ENCODE measurements around the gene GBX2.

GBX2 gene

DNA sequence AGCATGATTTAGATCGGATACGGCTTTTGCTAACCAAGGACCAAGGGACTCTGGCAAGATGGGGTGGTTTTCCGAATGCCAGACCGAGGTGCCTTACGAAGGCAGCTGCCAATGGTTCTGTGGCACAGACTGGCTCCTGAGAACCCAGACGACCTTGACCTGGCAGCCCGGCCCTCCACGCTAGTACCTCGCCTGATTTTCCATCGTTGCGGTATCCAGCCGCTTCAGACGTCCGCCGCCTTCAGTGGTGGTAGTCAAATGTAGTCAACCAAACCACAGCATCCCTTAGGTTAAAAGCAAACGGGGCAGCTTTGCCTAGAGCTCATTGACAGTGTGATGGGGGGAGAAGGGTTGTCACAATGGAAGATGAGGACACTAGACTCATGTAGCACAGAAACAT lies 42.6 kb downstream of the GBX2 start:
- no peaks in the 10 kb centered on the region for H3K9me3 Mint-ChIP-seq (ENCODE audit: low read depth)
- H3K27ac Mint-ChIP-seq = no peak overlapping the region
- H3K36me3 Mint-ChIP-seq = no peaks in the 10 kb centered on the region
- no peaks in the 10 kb centered on the region for H3K27me3 Mint-ChIP-seq
- no peak overlapping the region for H3K4me3 Mint-ChIP-seq
- H3K4me1 Mint-ChIP-seq (ENCODE audit: low read depth) = no peaks in the 10 kb centered on the region

DNA sequence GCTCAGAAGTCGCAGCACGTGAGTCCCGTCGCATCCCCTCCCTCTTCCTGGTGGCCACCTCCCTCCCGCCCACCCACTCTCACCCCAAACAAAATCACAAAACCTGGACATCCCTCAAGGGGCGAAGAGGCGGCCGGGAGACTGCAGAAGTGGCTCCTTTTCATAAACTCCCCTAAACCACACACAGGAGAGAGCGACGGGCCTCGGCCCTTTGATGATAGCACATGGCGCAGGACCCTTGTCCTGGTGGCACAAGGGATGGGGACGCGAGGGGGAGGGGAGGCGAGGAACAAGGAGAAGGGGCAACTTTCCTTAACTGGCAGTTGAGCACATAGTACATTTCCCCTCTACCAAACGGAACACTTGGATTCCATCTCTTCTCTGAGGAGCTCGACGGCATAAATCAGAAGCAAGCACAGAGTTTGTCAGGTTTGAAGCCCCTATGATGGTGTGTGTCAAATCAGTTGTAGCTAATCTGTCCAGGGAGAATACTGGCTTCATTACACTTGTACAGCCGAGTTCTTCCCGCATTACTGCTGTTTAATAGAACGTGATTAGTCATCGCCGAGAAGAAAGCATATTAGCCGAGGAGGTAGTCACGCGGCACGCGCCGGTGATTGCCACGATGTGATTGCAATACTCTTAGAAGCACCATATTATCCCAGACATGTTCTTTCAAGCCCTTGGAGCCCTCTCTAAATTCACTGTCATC lies 43.8 kb downstream of the GBX2 start:
- Mint-ChIP-seq H3K9me3 (ENCODE audit: low read depth) (no peaks in the 10 kb centered on the region), H3K27ac (no peak overlapping the region), H3K27me3 (no peaks in the 10 kb centered on the region), H3K4me3 (no peak overlapping the region), H3K4me1 (ENCODE audit: low read depth) (no peaks in the 10 kb centered on the region), H3K36me3 (no peaks in the 10 kb centered on the region)

DNA sequence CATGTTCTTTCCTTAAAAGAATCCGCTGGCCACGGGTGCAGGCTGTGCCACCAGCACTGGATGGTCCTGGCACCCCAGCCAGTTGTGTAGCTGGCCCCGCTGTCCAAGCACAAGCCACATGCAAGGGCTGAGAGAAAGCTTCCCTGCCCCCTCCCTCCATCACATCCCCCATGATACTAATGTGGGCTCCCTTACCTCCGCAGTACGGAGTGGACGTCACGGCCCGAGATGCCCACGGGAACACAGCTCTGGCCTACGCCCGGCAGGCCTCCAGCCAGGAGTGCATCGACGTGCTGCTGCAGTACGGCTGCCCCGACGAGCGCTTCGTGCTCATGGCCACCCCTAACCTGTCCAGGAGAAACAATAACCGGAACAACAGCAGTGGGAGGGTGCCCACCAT lies 44.5 kb downstream of the GBX2 start:
- no peaks in the 10 kb centered on the region for H3K36me3 Mint-ChIP-seq
- no peaks in the 10 kb centered on the region for H3K4me1 Mint-ChIP-seq (ENCODE audit: low read depth)
- no peak overlapping the region for H3K27ac Mint-ChIP-seq
- peaks cover 1% of the 10 kb centered on the region for H3K27me3 Mint-ChIP-seq
- no peak overlapping the region for H3K4me3 Mint-ChIP-seq
- no peaks in the 10 kb centered on the region for H3K9me3 Mint-ChIP-seq (ENCODE audit: low read depth)

DNA sequence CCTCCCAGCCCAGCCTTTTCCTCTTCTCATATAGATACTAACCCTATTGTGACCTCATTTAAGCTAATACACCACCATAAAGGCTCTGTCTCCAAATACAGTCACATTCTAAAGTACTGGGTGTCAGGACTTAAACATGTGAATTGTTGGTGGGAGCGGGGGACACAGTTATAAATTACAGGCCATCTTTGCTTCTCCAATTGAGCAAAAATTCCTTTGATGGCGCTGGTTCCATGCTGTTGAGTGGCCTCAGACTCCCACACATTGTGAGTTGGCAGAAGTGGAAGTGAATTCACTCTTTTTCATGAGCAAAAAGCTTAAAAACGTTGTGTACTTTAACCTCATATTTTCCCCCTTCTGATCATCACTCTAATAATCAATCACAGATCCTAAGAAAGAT lies 46.0 kb downstream of the GBX2 start:
- Mint-ChIP-seq H3K27me3 (peaks cover 1% of the 10 kb centered on the region), H3K27ac (no peak overlapping the region), H3K4me1 (ENCODE audit: low read depth) (no peaks in the 10 kb centered on the region), H3K4me3 (no peak overlapping the region), H3K36me3 (no peaks in the 10 kb centered on the region), H3K9me3 (ENCODE audit: low read depth) (no peaks in the 10 kb centered on the region)

DNA sequence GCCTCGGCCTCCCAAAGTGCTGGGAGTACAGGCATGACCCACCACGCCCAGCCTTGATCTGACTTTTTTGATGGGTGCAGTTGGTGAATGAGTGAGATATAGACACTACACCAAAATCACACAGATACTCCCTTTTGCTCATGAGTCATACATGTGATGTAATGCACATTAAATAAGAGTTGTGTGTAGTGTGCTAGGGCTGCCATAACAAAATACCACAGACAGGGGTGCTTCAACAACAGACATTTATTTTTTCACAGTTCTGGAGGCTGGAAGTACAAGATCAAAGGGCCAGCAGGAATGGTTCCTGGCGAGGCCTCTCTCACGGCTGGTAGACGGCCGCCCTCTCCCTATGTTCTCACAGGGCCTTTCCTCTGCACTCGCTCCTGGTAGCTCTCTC lies 46.6 kb downstream of the GBX2 start:
- no peaks in the 10 kb centered on the region for H3K9me3 Mint-ChIP-seq (ENCODE audit: low read depth)
- no peak overlapping the region for H3K4me3 Mint-ChIP-seq
- H3K4me1 Mint-ChIP-seq (ENCODE audit: low read depth) = no peaks in the 10 kb centered on the region
- peaks cover 1% of the 10 kb centered on the region for H3K27me3 Mint-ChIP-seq
- no peak overlapping the region for H3K27ac Mint-ChIP-seq
- no peaks in the 10 kb centered on the region for H3K36me3 Mint-ChIP-seq

DNA sequence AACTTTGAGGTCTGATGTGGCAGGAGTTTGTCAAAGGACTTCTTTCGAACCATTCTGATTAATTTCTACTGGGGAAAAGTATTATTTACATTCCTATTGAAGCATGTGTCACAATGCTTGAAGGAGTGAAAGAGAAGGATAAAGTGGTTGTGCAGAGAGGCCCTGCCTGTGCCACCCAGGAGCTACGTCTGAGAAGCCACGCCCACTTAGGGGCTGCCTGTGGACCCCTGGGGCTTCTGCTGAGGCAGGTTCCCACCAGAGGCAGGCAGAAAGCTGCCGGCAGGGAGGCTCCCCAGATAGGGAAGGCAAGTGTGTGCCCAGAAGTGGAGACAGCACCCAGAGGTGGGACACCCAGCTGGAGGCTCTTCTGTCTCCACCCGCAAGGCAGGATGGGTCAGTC lies 47.4 kb downstream of the GBX2 start:
- Mint-ChIP-seq H3K4me1 (ENCODE audit: low read depth) (no peaks in the 10 kb centered on the region), H3K4me3 (no peak overlapping the region), H3K27ac (no peak overlapping the region)

DNA sequence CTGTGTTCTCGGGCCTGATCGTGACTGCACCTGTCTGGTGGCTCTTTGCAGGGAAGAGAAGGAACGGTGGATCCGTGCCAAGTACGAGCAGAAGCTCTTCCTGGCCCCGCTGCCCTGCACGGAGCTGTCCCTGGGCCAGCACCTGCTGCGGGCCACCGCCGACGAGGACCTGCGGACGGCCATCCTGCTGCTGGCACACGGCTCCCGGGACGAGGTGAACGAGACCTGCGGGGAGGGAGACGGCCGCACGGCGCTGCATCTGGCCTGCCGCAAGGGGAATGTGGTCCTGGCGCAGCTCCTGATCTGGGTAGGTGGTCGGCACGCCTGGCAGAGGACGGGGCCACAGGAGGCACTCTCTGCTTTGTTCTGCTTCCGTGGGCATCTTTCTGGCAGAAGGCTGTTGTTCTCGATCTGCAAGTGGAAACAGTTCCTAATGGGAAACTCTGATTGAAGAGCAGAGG lies 48.0 kb downstream of the GBX2 start:
- no peaks in the 10 kb centered on the region for H3K4me1 Mint-ChIP-seq (ENCODE audit: low read depth)
- H3K27me3 Mint-ChIP-seq = peaks cover 1% of the 10 kb centered on the region
- H3K36me3 Mint-ChIP-seq = no peaks in the 10 kb centered on the region
- no peak overlapping the region for H3K27ac Mint-ChIP-seq
- no peak overlapping the region for H3K4me3 Mint-ChIP-seq
- no peaks in the 10 kb centered on the region for H3K9me3 Mint-ChIP-seq (ENCODE audit: low read depth)

More for the DNA sequence above, 47.4 kb downstream of the GBX2 start:
- Mint-ChIP-seq H3K27me3 (peaks cover 1% of the 10 kb centered on the region), H3K36me3 (no peaks in the 10 kb centered on the region), H3K9me3 (ENCODE audit: low read depth) (no peaks in the 10 kb centered on the region)

DNA sequence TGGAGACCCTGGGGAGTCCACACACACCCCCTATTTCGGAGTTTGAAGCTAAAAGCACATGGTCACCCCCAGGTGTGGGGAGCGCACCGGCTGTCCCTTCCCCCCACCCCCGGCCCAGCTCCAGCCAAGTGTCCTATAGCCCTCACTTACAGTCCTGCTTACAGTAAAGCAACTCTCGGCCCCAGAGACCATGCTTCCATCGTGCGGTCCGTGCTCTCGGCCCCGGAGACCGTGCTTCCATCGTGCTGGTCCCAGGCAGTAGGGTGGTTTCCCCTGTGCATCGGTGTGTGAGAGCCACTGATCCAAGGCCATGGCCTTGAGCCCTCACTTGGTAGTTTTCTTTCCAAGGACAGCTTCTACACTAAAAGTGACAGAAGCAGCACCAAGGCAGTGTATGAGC lies 48.7 kb downstream of the GBX2 start:
- Mint-ChIP-seq H3K27ac (no peak overlapping the region), H3K4me1 (ENCODE audit: low read depth) (no peaks in the 10 kb centered on the region), H3K27me3 (peaks cover 1% of the 10 kb centered on the region), H3K4me3 (no peak overlapping the region), H3K36me3 (no peaks in the 10 kb centered on the region), H3K9me3 (ENCODE audit: low read depth) (no peaks in the 10 kb centered on the region)

DNA sequence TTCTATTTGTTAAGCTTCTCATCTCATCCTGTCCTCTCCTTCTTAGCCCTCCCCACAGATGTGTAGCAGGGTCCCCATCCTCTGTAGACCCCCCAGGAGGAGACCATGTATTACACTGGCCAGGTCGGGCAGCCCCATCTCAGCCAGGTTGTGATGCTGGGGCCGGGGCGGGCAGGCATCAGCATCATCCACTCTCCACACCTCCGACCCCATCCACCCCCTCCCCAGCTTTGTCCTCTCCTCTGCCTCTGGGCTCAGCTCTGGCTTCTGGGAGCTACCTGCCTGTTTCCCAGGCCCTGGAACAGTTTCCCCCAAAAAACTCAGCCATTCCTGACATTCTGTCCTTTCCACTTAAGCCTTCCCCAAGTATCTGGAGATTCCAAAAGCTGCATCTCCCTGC lies 49.2 kb downstream of the GBX2 start:
- no peak overlapping the region for H3K27ac Mint-ChIP-seq

DNA sequence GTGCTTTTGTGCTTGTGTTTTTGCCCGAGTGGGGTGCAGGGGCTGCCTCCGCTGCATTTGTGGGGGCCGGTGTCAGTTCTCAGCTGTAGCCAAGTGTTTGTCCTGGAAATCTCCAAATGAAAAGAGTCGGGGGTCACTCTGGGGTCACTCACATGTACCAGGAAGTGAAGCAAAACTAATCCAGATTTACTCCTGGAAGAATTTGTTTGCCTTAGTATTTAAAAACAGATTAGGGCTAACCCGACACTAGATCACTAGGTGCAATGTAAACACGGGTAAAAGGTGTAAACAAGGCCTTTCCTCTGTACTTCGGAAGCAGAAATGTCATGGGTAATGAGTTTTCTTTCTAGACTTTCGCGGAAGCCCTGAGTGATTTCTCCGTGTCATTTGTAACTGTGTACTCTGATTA lies 50.3 kb downstream of the GBX2 start:
- Mint-ChIP-seq H3K4me3 (no peak overlapping the region), H3K9me3 (ENCODE audit: low read depth) (no peaks in the 10 kb centered on the region), H3K4me1 (ENCODE audit: low read depth) (no peaks in the 10 kb centered on the region), H3K27ac (no peak overlapping the region), H3K27me3 (peaks cover 1% of the 10 kb centered on the region), H3K36me3 (no peaks in the 10 kb centered on the region)

More for the DNA sequence above, 49.2 kb downstream of the GBX2 start:
- Mint-ChIP-seq H3K4me3 (no peak overlapping the region), H3K4me1 (ENCODE audit: low read depth) (no peaks in the 10 kb centered on the region), H3K9me3 (ENCODE audit: low read depth) (no peaks in the 10 kb centered on the region), H3K36me3 (no peaks in the 10 kb centered on the region), H3K27me3 (peaks cover 1% of the 10 kb centered on the region)

DNA sequence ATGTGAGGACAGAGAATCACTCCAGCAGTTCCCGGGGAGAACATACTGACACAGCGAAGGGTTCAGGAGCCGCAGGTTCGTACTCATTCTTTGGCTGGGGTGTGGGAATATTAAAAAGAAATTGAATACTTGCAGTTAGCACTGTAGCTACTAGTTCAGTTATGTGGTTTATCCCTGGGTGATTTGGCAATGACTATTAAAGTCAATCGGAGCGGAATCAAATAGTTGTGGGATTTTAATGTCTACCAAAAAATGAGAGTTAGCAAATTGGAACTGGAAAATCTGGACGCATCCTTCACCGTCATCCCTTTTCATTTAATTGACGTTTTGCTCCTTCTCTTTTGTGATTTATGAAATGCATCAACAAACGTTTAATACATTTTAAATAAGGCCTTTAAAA lies 50.8 kb downstream of the GBX2 start:
- H3K27ac Mint-ChIP-seq = no peak overlapping the region
- H3K36me3 Mint-ChIP-seq = no peaks in the 10 kb centered on the region
- peaks cover 1% of the 10 kb centered on the region for H3K27me3 Mint-ChIP-seq
- H3K4me1 Mint-ChIP-seq (ENCODE audit: low read depth) = no peaks in the 10 kb centered on the region
- H3K9me3 Mint-ChIP-seq (ENCODE audit: low read depth) = no peaks in the 10 kb centered on the region
- no peak overlapping the region for H3K4me3 Mint-ChIP-seq

Data from activated naive CD8-positive, alpha-beta T cell (primary cell).